GM18907 (cell line): Measurements from ENCODE around the gene FILIP1L.

Experiments used
- ATAC-seq: cut with Tn5 transposase; IDR thresholded peaks from one replicate; pipeline ENCODE4 v1.9.1; 2021; ENCODE audit warnings: mild to moderate bottlenecking, moderate library complexity; ENCODE audit not compliant: unreplicated experiment

Gene FILIP1L

GRCh38 chr3:99955773-99956562, 158.3 kb downstream of the FILIP1L start:
- ATAC-seq, result no peak

DNA sequence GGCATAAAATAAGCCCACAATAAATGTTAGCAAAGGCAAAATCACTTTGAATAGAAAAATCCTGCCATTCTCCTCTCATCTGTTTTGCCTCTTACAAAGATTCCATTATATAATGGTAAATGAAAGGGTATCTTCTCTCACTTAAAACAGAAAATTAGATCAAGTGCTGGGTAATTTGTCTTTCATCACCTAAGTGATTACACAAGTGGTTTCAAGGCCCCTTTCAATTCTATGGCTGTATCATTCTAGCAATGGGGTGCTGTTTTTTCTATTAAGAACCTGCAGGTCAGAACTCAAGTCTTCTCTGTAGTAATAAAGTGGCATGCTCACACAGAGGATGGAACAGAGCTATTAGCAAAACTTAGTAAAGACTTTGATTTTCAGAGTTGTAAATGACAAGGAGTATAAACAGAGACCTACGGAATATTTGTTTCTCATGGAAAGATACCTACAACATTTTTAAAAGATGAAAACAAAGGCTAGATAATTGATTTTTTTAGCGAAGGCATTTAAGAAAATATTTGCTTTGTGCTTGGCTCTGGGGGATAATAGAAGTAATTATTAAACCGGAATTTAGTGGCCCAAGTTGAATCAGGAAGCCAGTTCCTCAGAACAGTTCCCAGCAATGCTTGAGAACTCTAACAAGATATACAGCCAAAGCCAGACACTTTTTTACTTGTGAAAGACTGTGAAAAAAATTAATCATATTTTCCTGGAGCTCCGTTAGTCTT, 159.2 kb downstream of the FILIP1L start:
- ATAC-seq, result no peak

- no peak for ATAC-seq
Measured at GRCh38 chr3:99953596-99953995, 160.7 kb downstream of the FILIP1L start.

GRCh38 chr3:99952306-99952705, 162.0 kb downstream of the FILIP1L start:
- ATAC-seq, result no peak

GRCh38 chr3:99951701-99952100, 162.6 kb downstream of the FILIP1L start:
- ATAC-seq, result no peak

GRCh38 chr3:99950921-99951320, 163.4 kb downstream of the FILIP1L start:
- no peak for ATAC-seq

DNA sequence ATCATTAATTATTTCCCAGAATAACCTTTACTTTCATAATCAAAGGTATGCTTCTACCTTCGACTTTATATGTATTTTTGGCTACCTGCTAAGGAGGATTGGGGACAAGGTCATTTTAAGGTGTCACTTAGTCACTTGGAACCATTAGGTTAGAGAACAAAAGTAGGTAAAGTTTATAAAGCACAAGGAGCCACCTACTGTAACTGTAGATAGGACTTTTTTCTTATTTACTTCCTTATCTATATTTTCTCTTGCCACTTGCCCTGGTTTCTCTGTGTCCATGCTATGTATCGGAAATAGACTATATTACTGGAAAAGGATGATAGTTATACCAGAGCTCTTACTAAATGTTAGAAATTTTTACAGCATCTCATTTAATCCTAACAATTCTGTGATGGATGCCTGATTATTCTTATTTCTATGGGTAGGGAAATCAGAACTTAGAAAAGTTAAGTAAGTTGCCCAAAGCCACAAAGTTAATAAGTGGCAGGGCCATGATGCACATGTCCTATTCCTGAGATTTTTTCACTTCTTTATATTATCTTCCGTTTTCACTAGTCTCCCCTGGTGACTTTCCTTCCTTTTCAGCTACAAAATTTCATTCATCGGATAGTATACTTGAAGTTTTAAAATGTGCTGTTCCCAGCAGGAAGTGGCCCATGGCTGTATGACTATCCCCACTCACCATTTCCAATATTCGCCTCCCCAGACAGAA, 164.2 kb downstream of the FILIP1L start:
- ATAC-seq, result no peak

DNA sequence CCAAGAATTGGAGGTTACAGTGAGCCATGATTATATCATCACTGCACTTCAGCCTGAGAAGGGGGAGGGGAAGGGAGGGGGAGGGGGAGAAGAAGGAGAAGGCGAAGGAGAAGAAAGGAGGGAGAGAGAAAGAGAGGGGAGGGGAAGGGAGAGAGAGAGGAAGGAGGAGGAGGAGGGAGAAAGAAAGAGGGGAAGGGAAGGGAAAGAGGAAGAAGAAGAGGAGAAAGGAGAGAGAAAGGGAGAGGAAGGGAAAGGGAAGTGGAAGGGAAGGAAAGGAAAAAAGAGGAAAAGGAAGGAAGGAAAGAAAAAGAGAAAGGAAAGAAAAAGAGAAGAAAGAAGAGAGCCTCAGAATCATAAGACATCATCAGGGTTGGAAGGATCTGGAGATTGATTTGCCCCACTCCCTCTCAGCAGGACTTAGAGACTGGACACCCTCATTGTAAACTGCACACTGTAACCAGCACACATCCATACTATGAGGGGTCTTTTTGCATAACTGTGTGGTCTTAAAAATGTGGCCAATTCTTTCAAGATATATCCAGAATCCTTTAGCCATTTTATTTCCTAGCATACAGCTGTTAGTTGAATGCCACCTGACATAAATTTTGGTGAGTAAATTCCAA, 165.7 kb downstream of the FILIP1L start:
- ATAC-seq, result no peak

GRCh38 chr3:99947356-99947755, 166.9 kb downstream of the FILIP1L start:
- no peak for ATAC-seq

DNA sequence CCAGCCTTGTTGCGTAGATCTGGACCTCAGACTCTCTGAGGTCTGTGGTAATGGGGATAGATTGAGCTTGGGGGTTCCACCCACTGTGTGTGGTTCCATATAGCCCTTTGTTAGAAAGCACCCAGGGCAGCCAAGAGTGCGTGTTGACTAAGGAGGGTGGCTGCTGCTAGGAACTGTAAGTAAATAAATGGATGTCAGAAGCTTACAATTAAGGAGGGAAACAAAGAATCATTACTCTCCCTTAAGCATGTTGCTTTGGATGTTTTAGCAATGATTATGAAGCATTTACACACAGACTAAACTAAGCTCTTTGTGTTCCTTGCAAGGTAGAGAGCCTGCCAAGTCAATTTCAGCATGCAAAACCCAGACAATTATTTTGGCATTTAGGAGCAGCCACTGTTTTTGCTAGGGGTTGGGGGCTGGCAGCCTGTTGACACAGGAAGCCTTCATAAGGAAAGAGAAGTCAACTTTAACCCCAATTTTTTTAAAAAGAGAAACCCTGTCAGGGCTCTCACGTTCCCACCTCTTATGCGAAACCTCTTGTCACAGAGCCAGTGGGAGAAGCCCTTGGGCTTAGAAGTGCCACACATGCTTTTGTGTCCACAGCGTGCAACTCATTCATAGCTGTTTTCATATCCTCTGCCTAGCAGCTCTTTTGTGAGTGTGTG, 168.8 kb downstream of the FILIP1L start:
- no peak for ATAC-seq

DNA sequence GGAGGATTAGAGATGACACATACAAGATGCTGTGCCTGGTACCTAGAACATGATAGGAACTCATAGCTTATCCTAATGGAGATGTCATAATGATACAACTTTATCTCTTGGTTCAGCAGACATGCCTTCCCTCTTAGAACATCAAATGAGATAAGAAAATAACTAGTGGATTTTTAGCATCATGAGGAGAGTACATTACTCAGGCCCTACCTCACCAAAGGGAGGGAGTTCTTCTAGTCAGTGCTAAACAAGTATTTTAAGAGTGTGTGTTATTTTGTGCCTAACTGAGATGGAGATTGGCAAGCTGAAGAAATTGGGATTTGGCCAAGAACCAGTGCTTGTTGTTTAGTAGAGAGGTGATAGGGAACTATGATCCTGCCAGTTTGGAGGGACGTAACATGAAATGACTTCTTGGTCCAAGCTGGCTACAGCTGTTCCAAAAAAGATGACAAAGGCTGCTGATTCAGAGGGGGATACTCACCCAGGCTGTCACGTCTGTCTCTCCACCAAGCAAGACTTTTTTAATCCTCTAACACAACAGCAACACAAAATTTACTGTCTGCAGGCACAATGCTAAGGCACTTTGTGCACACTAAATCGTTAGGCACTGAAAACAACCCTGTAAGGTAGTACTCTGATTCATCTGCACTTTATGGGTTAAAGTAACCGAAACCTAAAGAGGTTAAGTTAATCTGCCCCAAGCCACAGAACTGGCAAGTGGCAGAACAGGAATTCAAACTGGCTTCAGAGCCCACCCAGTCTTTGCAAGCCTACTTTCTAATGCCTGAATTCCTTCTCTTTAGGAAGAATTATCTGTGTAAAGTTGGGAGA, 170.2 kb downstream of the FILIP1L start:
- no peak for ATAC-seq

GRCh38 chr3:99941211-99941610, 173.1 kb downstream of the FILIP1L start:
- no peak for ATAC-seq

- no peak for ATAC-seq
Measured at GRCh38 chr3:99940350-99940749, 174.0 kb downstream of the FILIP1L start.

- ATAC-seq, result no peak
Measured at GRCh38 chr3:99939876-99940275, 174.4 kb downstream of the FILIP1L start.

DNA sequence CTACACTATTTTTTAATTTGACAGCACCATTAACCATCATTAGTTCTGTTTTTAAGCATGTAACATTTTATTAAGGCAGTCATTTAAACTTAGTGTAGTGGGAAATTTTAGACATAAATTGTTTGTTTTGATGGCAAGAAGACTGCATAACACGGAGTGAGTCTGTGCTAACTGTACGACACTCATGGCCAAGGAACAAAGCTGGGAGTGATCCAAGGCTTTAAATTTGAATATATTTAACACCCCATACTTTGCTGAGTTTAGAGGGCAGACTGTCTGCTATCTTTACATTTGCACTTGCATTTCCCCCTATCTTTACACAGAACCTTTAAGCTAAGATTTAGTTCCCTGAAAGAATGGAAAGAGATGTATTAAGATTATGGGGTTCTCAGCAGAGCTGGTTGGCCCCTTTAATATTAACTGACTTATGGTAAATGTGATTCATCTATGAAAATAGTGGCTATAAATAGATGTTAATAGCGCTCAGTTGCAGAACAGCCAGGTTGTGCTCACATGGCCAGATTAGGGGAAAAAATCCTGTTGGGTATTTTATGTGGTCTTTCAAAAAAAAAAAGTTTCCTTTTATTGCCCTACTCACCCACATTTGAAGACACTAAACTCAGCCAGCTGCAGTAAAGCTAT, 175.9 kb downstream of the FILIP1L start:
- peak; percentile 48 for ATAC-seq

- no peak for ATAC-seq
Measured at GRCh38 chr3:99934975-99935797, 179.1 kb downstream of the FILIP1L start.

DNA sequence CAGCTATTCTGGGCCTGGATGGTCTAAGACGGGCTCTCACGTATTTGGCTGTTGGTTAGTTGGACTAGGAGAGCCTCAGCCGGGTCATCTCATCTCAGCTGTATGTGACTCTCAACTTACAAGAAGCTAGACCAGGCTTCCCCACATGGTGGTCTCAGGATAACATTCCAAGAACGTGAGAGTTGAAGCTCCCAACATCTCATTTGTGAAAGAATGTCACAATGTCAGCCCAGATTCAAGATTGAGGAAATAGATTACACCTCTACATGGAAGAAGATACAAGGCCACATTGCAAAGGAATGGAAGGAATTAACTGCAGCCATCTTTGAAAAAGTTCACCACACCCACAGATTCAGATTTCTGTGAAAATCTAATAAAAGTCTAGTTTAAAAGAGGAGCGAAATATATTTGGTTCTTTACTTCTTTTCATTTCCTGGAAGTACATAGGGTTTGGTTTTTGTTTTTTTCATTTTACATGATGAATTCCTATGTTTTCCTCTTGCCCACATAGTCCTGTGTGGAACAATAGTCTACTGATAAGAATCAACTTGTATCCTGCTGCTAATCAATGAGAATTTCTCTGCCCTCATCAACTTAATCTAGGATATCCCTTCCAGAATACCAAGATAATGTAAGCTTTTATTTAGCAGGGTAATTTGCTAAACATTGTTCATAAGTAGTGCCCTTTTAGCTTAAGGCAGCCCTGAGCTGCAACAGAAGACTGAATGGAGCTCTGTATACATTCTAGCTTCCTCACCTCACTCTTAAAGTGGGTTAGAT, 180.1 kb downstream of the FILIP1L start:
- no peak for ATAC-seq

- ATAC-seq, result no peak
Measured at GRCh38 chr3:99931059-99931458, 183.2 kb downstream of the FILIP1L start.
